ENCODE data around the gene KAZN.

GRCh38 chr1:14594045-14594444 lies 4.4 kb upstream of the KAZN start:
- TF ChIP-seq CTCF (IDR thresholded peaks at IDR 0.05) (no peak), POLR2A (IDR thresholded peaks at IDR 0.05) (no peak)
